HG03342 (cell line): ENCODE results near the gene MRPS33.
"Not testable (repeated sequence)": the region's sequence is repeated elsewhere in the genome, so short reads cannot be mapped to it uniquely, and the experiment has no call there.

Experiments used
- ATAC-seq: cut with Tn5 transposase; IDR thresholded peaks from one replicate; pipeline ENCODE4 v1.9.1; 2021; ENCODE audit warnings: mild to moderate bottlenecking, moderate library complexity; ENCODE audit not compliant: unreplicated experiment

The MRPS33 gene

DNA sequence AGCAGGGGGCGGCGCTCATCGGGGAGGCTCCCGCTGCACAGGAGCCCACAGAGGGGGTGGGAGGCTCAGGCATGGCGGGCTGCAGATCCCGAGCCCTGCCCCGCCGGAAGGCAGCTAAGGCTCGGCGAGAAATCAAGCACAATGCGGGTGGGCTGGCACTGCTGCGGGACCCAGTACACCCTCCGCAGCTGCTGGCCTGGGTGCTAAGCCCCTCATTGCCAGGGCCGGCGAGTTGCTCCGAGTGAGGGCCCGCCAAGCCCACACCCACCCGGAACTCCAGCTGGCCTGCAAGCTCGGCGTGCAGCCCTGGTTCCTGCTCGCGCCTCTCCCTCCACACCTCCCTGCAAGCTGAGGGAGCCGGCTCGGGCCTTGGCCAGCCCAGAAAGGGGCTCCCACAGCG lies 57.8 kb downstream of the MRPS33 start:
- ATAC-seq, result not testable (repeated sequence)
